SK-N-SH treated with all-trans-retinoic acid at 6 μM for 48 hours (cell line): ENCODE results near the gene LNX2.

Experiments used
- ARNTL ChIP-seq: fragments of 450-650 bp; formaldehyde crosslinking; IDR thresholded peaks from 2 replicates; pipeline ENCODE4 v1.5.0; 2020; ENCODE audit warnings: low read depth, mild to moderate bottlenecking, moderate library complexity, borderline replicate concordance
- CSDC2 ChIP-seq: fragments of 250-450 bp; sonication (Bioruptor Pico); IDR thresholded peaks from 2 replicates; pipeline ENCODE4 v1.5.0; 2020; ENCODE audit warnings: mild to moderate bottlenecking, moderate library complexity
- ISL1 ChIP-seq: fragments of 250-450 bp; sonication (Bioruptor Pico); IDR thresholded peaks from 2 replicates; pipeline ENCODE4 v2.1.2; 2022; ENCODE audit warnings: mild to moderate bottlenecking, moderate library complexity
- OSR1 ChIP-seq: fragments of 250-450 bp; sonication (Bioruptor Pico); IDR thresholded peaks from 2 replicates; pipeline ENCODE4 v1.8.0; 2022; ENCODE audit warnings: moderate library complexity, mild to moderate bottlenecking, inconsistent platforms
- RARB ChIP-seq: fragments of 250-450 bp; sonication (Bioruptor Pico); IDR thresholded peaks from 2 replicates; pipeline ENCODE4 v1.8.0; 2021; ENCODE audit warnings: mild to moderate bottlenecking, moderate library complexity
- ZFP3 ChIP-seq: fragments of 250-450 bp; sonication (Bioruptor Pico); IDR thresholded peaks from 2 replicates; pipeline ENCODE4 v1.5.0; 2020; ENCODE audit warnings: mild to moderate bottlenecking, moderate library complexity
- ZFP30 ChIP-seq: fragments of 450-650 bp; formaldehyde crosslinking; IDR thresholded peaks from 2 replicates; pipeline ENCODE4 v1.5.0; 2022; ENCODE audit warnings: mild to moderate bottlenecking, moderate library complexity
- ZNF565 ChIP-seq: fragments of 450-650 bp; formaldehyde crosslinking; conservative IDR thresholded peaks from 2 replicates; pipeline ENCODE4 v1.5.0; 2020; ENCODE audit warnings: low read depth, mild to moderate bottlenecking, moderate library complexity
- ZNF70 ChIP-seq: fragments of 450-650 bp; formaldehyde crosslinking; IDR thresholded peaks from 2 replicates; pipeline ENCODE4 v1.5.0; 2020; ENCODE audit warnings: mild to moderate bottlenecking, moderate library complexity
- TF ChIP-seq, protein P1 (sequence below): fragments of 250-450 bp; sonication (Bioruptor Pico); IDR thresholded peaks from 2 replicates; pipeline ENCODE4 v1.8.0; 2020; ENCODE audit warnings: mild to moderate bottlenecking, moderate library complexity, borderline replicate concordance
- TF ChIP-seq, protein P2 (sequence below): fragments of 250-450 bp; sonication (Bioruptor Pico); IDR thresholded peaks from 2 replicates; pipeline ENCODE4 v1.5.1; 2020; ENCODE audit warnings: low read depth, mild to moderate bottlenecking, moderate library complexity
- TF ChIP-seq, protein P3 (sequence below): fragments of 250-450 bp; sonication (Bioruptor Pico); IDR thresholded peaks from 2 replicates; pipeline ENCODE4 v1.8.0; 2021; ENCODE audit warnings: low read depth, mild to moderate bottlenecking, moderate library complexity, borderline replicate concordance

DNA sequence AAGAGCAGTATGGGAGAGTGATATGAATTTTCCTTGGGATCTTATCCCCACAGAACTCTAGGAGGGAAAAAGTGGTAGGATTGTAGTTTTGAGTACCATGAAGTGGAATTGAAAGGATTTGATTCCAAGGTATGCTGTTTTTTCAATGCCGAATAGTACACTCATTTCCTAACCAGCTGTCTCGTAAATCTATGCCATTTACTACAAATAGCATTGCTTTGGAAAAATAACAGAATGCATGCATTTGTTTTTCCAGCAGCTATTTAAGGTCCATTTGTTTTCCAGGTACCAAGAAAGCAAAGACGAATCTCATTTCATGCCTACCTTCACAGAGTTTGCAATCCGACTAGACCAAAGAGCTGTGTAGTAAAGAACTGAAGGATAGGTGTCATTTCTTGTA is 11.9 kb upstream of the LNX2 start:
- TF ChIP-seq CSDC2 (CRISPR knock-in tag) = no peak
- TF ChIP-seq, protein P1, sequence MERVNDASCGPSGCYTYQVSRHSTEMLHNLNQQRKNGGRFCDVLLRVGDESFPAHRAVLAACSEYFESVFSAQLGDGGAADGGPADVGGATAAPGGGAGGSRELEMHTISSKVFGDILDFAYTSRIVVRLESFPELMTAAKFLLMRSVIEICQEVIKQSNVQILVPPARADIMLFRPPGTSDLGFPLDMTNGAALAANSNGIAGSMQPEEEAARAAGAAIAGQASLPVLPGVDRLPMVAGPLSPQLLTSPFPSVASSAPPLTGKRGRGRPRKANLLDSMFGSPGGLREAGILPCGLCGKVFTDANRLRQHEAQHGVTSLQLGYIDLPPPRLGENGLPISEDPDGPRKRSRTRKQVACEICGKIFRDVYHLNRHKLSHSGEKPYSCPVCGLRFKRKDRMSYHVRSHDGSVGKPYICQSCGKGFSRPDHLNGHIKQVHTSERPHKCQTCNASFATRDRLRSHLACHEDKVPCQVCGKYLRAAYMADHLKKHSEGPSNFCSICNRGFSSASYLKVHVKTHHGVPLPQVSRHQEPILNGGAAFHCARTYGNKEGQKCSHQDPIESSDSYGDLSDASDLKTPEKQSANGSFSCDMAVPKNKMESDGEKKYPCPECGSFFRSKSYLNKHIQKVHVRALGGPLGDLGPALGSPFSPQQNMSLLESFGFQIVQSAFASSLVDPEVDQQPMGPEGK = no peak
- no peak for TF ChIP-seq ARNTL
- no peak for TF ChIP-seq ZNF565 (CRISPR knock-in tag)
- TF ChIP-seq ZFP3 (CRISPR knock-in tag) = no peak
- no peak for TF ChIP-seq ZFP30
- TF ChIP-seq, protein P2, sequence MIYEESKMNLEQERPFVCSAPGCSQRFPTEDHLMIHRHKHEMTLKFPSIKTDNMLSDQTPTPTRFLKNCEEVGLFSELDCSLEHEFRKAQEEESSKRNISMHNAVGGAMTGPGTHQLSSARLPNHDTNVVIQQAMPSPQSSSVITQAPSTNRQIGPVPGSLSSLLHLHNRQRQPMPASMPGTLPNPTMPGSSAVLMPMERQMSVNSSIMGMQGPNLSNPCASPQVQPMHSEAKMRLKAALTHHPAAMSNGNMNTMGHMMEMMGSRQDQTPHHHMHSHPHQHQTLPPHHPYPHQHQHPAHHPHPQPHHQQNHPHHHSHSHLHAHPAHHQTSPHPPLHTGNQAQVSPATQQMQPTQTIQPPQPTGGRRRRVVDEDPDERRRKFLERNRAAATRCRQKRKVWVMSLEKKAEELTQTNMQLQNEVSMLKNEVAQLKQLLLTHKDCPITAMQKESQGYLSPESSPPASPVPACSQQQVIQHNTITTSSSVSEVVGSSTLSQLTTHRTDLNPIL = no peak
- no peak for TF ChIP-seq OSR1 (CRISPR knock-in tag)
- no peak for TF ChIP-seq ISL1 (CRISPR knock-in tag)
- no peak for TF ChIP-seq RARB (CRISPR knock-in tag)
- TF ChIP-seq, protein P3, sequence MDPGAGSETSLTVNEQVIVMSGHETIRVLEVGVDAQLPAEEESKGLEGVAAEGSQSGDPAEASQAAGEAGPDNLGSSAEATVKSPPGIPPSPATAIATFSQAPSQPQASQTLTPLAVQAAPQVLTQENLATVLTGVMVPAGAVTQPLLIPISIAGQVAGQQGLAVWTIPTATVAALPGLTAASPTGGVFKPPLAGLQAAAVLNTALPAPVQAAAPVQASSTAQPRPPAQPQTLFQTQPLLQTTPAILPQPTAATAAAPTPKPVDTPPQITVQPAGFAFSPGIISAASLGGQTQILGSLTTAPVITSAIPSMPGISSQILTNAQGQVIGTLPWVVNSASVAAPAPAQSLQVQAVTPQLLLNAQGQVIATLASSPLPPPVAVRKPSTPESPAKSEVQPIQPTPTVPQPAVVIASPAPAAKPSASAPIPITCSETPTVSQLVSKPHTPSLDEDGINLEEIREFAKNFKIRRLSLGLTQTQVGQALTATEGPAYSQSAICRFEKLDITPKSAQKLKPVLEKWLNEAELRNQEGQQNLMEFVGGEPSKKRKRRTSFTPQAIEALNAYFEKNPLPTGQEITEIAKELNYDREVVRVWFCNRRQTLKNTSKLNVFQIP (CRISPR knock-in tag) = no peak
- no peak for TF ChIP-seq ZNF70 (CRISPR knock-in tag)
